HepG2 (cell line): Measurements from ENCODE around the gene TPM2. TPM values are rescaled to one million over a fixed set of nuclear protein-coding genes. Genes with fewer than 3 reads are reported as not detected.

ENCODE experiments used
- AFF4 ChIP-seq: sonication (generic); formaldehyde crosslinking; IDR thresholded peaks from 2 replicates; pipeline ENCODE4 v1.4.0; 2020; ENCODE audit warnings: missing genetic modification reagents
- CREB1 ChIP-seq, 2 experiments: fragments of 450-650 bp in 1 of 2; IDR thresholded peaks; 2 replicates each; pipeline ENCODE4 v1.6.1; 2016 to 2017; ENCODE audit warnings: control low read depth in 1 of 2, mild to moderate bottlenecking in 1 of 2, missing compliant biosample characterization in 1 of 2, missing genetic modification characterization in 1 of 2
- EEA1 ChIP-seq: sonication (generic); formaldehyde crosslinking; IDR thresholded peaks from 2 replicates; pipeline ENCODE4 v1.5.1; 2020; ENCODE audit warnings: mild to moderate bottlenecking, missing genetic modification reagents, borderline replicate concordance
- GABPB1 ChIP-seq: IDR thresholded peaks from 2 replicates; pipeline ENCODE4 v1.6.1; 2016; ENCODE audit warnings: mild to moderate bottlenecking, missing genetic modification reagents, moderate library complexity, missing compliant biosample characterization
- GTF2F1 ChIP-seq: fragments of 150-350 bp; IDR thresholded peaks from 2 replicates; pipeline ENCODE4 v1.6.1; 2014; ENCODE audit warnings: low read length
- HNF4G ChIP-seq, 2 experiments: sonication (generic) in 1 of 2; formaldehyde crosslinking in 1 of 2; IDR thresholded peaks; 2 replicates each; pipeline versions ENCODE4 v1.4.0 to v1.6.1; 2011 to 2020; ENCODE audit warnings: borderline replicate concordance in 2 of 2, low read depth in 2 of 2, mild to moderate bottlenecking in 2 of 2, low read length in 1 of 2, missing genetic modification reagents in 1 of 2, moderate library complexity in 1 of 2
- IRF2 ChIP-seq: IDR thresholded peaks from 2 replicates; pipeline ENCODE4 v1.6.1; 2018; ENCODE audit warnings: missing genetic modification reagents, missing compliant biosample characterization
- KLF13 ChIP-seq: sonication (generic); formaldehyde crosslinking; IDR thresholded peaks from 2 replicates; pipeline ENCODE4 v1.4.0; 2020; ENCODE audit warnings: mild to moderate bottlenecking, missing genetic modification reagents
- MXD3 ChIP-seq: IDR thresholded peaks from 2 replicates; pipeline ENCODE4 v1.6.1; 2016; ENCODE audit warnings: mild to moderate bottlenecking, missing biosample characterization, missing genetic modification reagents
- MXD4 ChIP-seq: IDR thresholded peaks from 2 replicates; pipeline ENCODE4 v1.6.1; 2016; ENCODE audit warnings: mild to moderate bottlenecking, missing biosample characterization, missing genetic modification reagents
- NBN ChIP-seq: fragments of 450-650 bp; conservative IDR thresholded peaks from 2 replicates; pipeline ENCODE4 v1.6.1; 2017
- RBAK ChIP-seq: sonication (generic); formaldehyde crosslinking; IDR thresholded peaks from 2 replicates; pipeline ENCODE4 v1.5.1; 2020; ENCODE audit warnings: mild to moderate bottlenecking, missing genetic modification reagents
- REXO4 ChIP-seq: sonication (generic); formaldehyde crosslinking; IDR thresholded peaks from 2 replicates; pipeline ENCODE4 v1.8.0; 2022; ENCODE audit warnings: missing genetic modification reagents, mild to moderate bottlenecking, borderline replicate concordance
- SMAD3 ChIP-seq: sonication (generic); formaldehyde crosslinking; IDR thresholded peaks from 2 replicates; pipeline ENCODE4 v1.4.0; 2020; ENCODE audit warnings: missing genetic modification reagents
- TAF1 ChIP-seq: sonication (generic); formaldehyde crosslinking; IDR thresholded peaks from 2 replicates; pipeline ENCODE4 v1.4.0; 2020; ENCODE audit warnings: missing genetic modification reagents
- ZNF121 ChIP-seq: sonication (generic); formaldehyde crosslinking; IDR thresholded peaks from 2 replicates; pipeline ENCODE4 v1.5.0; 2020; ENCODE audit warnings: mild to moderate bottlenecking, missing genetic modification reagents
- ZNF275 ChIP-seq: sonication (generic); formaldehyde crosslinking; IDR thresholded peaks from 2 replicates; pipeline ENCODE4 v1.8.0; 2022; ENCODE audit warnings: missing genetic modification reagents, mild to moderate bottlenecking, inconsistent platforms, borderline replicate concordance
- ZNF33A ChIP-seq: sonication (generic); formaldehyde crosslinking; IDR thresholded peaks from 2 replicates; pipeline ENCODE4 v1.5.1; 2020; ENCODE audit warnings: missing genetic modification reagents, mild to moderate bottlenecking, moderate library complexity, borderline replicate concordance
- ZNF558 ChIP-seq: sonication (generic); formaldehyde crosslinking; IDR thresholded peaks from 2 replicates; pipeline ENCODE4 v1.9.0; 2022; ENCODE audit warnings: mild to moderate bottlenecking, missing genetic modification reagents, borderline replicate concordance
- ZNF574 ChIP-seq: sonication (generic); formaldehyde crosslinking; IDR thresholded peaks from 2 replicates; pipeline ENCODE4 v1.4.0; 2020; ENCODE audit warnings: missing genetic modification reagents
- ZNF598 ChIP-seq: sonication (generic); formaldehyde crosslinking; IDR thresholded peaks from 2 replicates; pipeline ENCODE4 v1.5.1; 2020; ENCODE audit warnings: mild to moderate bottlenecking, missing genetic modification reagents, borderline replicate concordance
- ZNF720 ChIP-seq: sonication (generic); formaldehyde crosslinking; IDR thresholded peaks from 2 replicates; pipeline ENCODE4 v1.4.0; 2020; ENCODE audit warnings: missing genetic modification reagents
- polyA plus RNA-seq, 8 experiments: library from polyadenylated mRNA; depleted of rRNA in 3 of 8; stranded (reverse) in 7 of 8; unstranded in 1 of 8; fragments of >200 nt; fragmentation: Illumina TruSeq in 4 of 8; extraction: Trizol in 4 of 8; gene quantifications; 2 replicates each; pipeline versions ENCODE4 v1.2.1 to v1.2.3, GENCODE V29; 2011 to 2016; ENCODE audit warnings: low read depth in 4 of 8, missing spikeins in 1 of 8, mixed read lengths in 1 of 8; ENCODE audit not compliant: insufficient read depth in 1 of 8
- total RNA-seq, 5 experiments: library from RNA; depleted of rRNA; stranded (reverse); fragments of >200 nt; fragmentation: Illumina TruSeq; extraction: Trizol; gene quantifications; 2 replicates each; pipeline ENCODE4 v1.2.3, GENCODE V29; 2016; ENCODE audit warnings: low read depth in 1 of 5

TPM2 gene
- total and polyA plus RNA-seq, 2 of the 13 experiments (the other 11 are each of a cell fraction or from before 2014, with no cell fraction given) = 3.1 to 10.7 TPM

GRCh38 chr9:35657546-35658136 lies 32.1 kb downstream of the TPM2 start, which contains the start of gene RMRP (continued):
- no peak for TF ChIP-seq AFF4 (CRISPR knock-in tag)
- peak; percentile 78 for TF ChIP-seq IRF2 (CRISPR knock-in tag)
- TF ChIP-seq HNF4G (IDR thresholded peaks at IDR 0.05; ENCODE audit: borderline replicate concordance, low read depth, low read length) = peak; percentile 90
- peak; percentile 93 for TF ChIP-seq HNF4G (CRISPR knock-in tag; IDR thresholded peaks at IDR 0.05; ENCODE audit: borderline replicate concordance, low read depth)
- no peak; the same call in 1 of the 2 replicates for TF ChIP-seq ZNF121 (CRISPR knock-in tag)
- TF ChIP-seq ZNF598 (CRISPR knock-in tag) = peak; percentile 35; the same call in 1 of the 2 replicates
- TF ChIP-seq ZNF33A = peak; percentile 58; the same call in 1 of the 2 replicates
- TF ChIP-seq REXO4 (CRISPR knock-in tag) = 0 out of 2 replicates have a peak, but pooled peaks have one; percentile 80
- TF ChIP-seq TAF1 (CRISPR knock-in tag) = peak; percentile 51
- peak; percentile 88 for TF ChIP-seq MXD3
- peak; percentile 90 for TF ChIP-seq ZNF275 (CRISPR knock-in tag)
- TF ChIP-seq RBAK = no peak; the same call in 1 of the 2 replicates
- TF ChIP-seq CREB1 (IDR thresholded peaks at IDR 0.05) = peak; percentile 90
- peak; percentile 88 for TF ChIP-seq CREB1 (CRISPR knock-in tag; IDR thresholded peaks at IDR 0.05)
- TF ChIP-seq KLF13 = 0 out of 2 replicates have a peak, but pooled peaks have one; percentile 77
- peak; percentile 99 for TF ChIP-seq SMAD3 (CRISPR knock-in tag)
- peak; percentile 90 for TF ChIP-seq MXD4 (CRISPR knock-in tag)
- no peak for TF ChIP-seq NBN
- peak; percentile 95 for TF ChIP-seq ZNF558 (CRISPR knock-in tag)
- no peak for TF ChIP-seq ZNF720 (CRISPR knock-in tag)
- peak; percentile 16; the same call in 1 of the 2 replicates for TF ChIP-seq EEA1 (CRISPR knock-in tag)
- peak; percentile 94 for TF ChIP-seq ZNF574 (CRISPR knock-in tag)
- TF ChIP-seq GTF2F1 = 0 out of 2 replicates have a peak, but pooled peaks have one; percentile 11
- TF ChIP-seq GABPB1 (CRISPR knock-in tag) = peak; percentile 80
